Thyroid gland (tissue), 4 donors: ENCODE results near the gene STOML2. TPM values are rescaled to one million over a fixed set of nuclear protein-coding genes. Genes with fewer than 3 reads are reported as not detected.

Experiments used
- DNase-seq, 2 donors: peaks; one replicate each; pipeline ENCODE4 v3.0.0-alpha.2; 2019
- H3K27ac ChIP-seq, 3 donors: fragments of 200-600 bp; sonication (generic); 1 replicate in 2 of 3; 2 replicates in 1 of 3; pipeline ENCODE4 v1.5.1; 2016 to 2019; ENCODE audit warnings: mild to moderate bottlenecking in 1 of 3, moderate library complexity in 1 of 3
- H3K27me3 ChIP-seq: fragments of 200-600 bp; sonication (generic); one replicate; pipeline ENCODE4 v1.5.1; 2019
- H3K36me3 ChIP-seq, 2 donors: fragments of 200-600 bp; sonication (generic); one replicate each; pipeline ENCODE4 v1.5.1; 2016 to 2019
- H3K4me1 ChIP-seq, 2 donors: fragments of 200-600 bp; sonication (generic); one replicate each; pipeline ENCODE4 v1.5.1; 2017 to 2019
- H3K4me3 ChIP-seq, 3 donors: fragments of 200-600 bp; sonication (generic); replicated peaks in 1 of 3; 1 replicate in 2 of 3; 2 replicates in 1 of 3; pipeline ENCODE4 v1.5.1; 2016; ENCODE audit warnings: mild to moderate bottlenecking in 1 of 3
- H3K9me3 ChIP-seq: fragments of 200-600 bp; sonication (generic); one replicate; pipeline ENCODE4 v1.5.1; 2017
- CTCF ChIP-seq, 6 experiments: fragments of 200-600 bp in 3 of 6; fragments of 450-650 bp in 3 of 6; sonication (generic) in 3 of 6; IDR thresholded peaks; one replicate each; pipeline ENCODE4 v1.5.1; 2016 to 2019; ENCODE audit warnings: antibody characterized with exemption in 6 of 6, mild to moderate bottlenecking in 2 of 6, inconsistent platforms in 1 of 6, moderate library complexity in 1 of 6
- POLR2A ChIP-seq, 2 donors: fragments of 450-650 bp; IDR thresholded peaks; one replicate each; pipeline ENCODE4 v1.6.1; 2017; ENCODE audit warnings: antibody characterized with exemption in 2 of 2, mild to moderate bottlenecking in 2 of 2, moderate library complexity in 1 of 2
- whole genome bisulfite sequencing, 2 donors: methylation state at CpG; one replicate each; pipeline ENCODE4 v1.1.5; 2017; 5-methylcytosine and 5-hydroxymethylcytosine counted together
- intact Hi-C: fragments of 100-400 bp; cut with DNase I; formaldehyde crosslinking; loops from one replicate; pipeline ENCODE4 v1.15.1; 2023
- total RNA-seq, 4 donors: library from RNA; depleted of rRNA; stranded (reverse); fragments of >200 nt; gene quantifications; one replicate each; pipeline ENCODE4 v1.2.3, GENCODE V29; 2016

The STOML2 gene
- total RNA-seq, 4 donors from 2014 or later = 72.5 to 130 (median 99.8) TPM

GRCh38 chr9:35069020-35069419 lies 33.9 kb downstream of the STOML2 start:
- DNase-seq = no peak
- WGBS, 2 donors = 82 to 83% methylated on average over 4 of the region's 4 CpGs
- peaks cover 38 to 44% of the 10 kb centered on the region in 2 donors for H3K36me3 ChIP-seq
- intact Hi-C loops = no loop called here
- peaks cover 22 to 32% of the 10 kb centered on the region in 2 donors for H3K4me1 ChIP-seq
- no peak overlapping the region for H3K4me3 ChIP-seq
- H3K9me3 ChIP-seq = no peaks in the 10 kb centered on the region
- no peaks in the 10 kb centered on the region for H3K27me3 ChIP-seq
- H3K27ac ChIP-seq = no peak overlapping the region
- TF ChIP-seq CTCF (IDR thresholded peaks at IDR 0.05) = no peak
- TF ChIP-seq POLR2A (IDR thresholded peaks at IDR 0.05) = no peak

GRCh38 chr9:35067056-35067455 lies 35.9 kb downstream of the STOML2 start:
- H3K36me3 ChIP-seq = peaks cover 58 to 64% of the 10 kb centered on the region in 2 donors
- H3K4me3 ChIP-seq = no peak overlapping the region
- peaks cover 22 to 28% of the 10 kb centered on the region in 2 donors for H3K4me1 ChIP-seq
- H3K27ac ChIP-seq = no peak overlapping the region
- 91 to 94% methylated on average over 1 of the region's 1 CpG for WGBS, 2 donors
- intact Hi-C loops = no loop called here
- H3K27me3 ChIP-seq = no peaks in the 10 kb centered on the region
- no peak for TF ChIP-seq POLR2A (IDR thresholded peaks at IDR 0.05)
- TF ChIP-seq CTCF (IDR thresholded peaks at IDR 0.05) = no peak
- DNase-seq = no peak
- no peaks in the 10 kb centered on the region for H3K9me3 ChIP-seq

GRCh38 chr9:35060548-35061207 lies 42.3 kb downstream of the STOML2 start:
- peaks cover 98% of the 10 kb centered on the region in 2 donors for H3K36me3 ChIP-seq
- TF ChIP-seq CTCF (IDR thresholded peaks at IDR 0.05) (no peak), POLR2A (IDR thresholded peaks at IDR 0.05) (no peak)
- no peaks in the 10 kb centered on the region for H3K4me1 ChIP-seq
- H3K27ac ChIP-seq = no peak overlapping the region
- intact Hi-C loops = no loop called here
- 91 to 96% methylated on average over 11 of the region's 11 CpGs for WGBS, 2 donors
- no peaks in the 10 kb centered on the region for H3K9me3 ChIP-seq
- DNase-seq = no peak
- no peak overlapping the region for H3K4me3 ChIP-seq
- no peaks in the 10 kb centered on the region for H3K27me3 ChIP-seq

- no peak for DNase-seq
Measured at GRCh38 chr9:35059438-35059837, 43.5 kb downstream of the STOML2 start.

More at GRCh38 chr9:35059438-35059837, 43.5 kb downstream of the STOML2 start:
- Histone ChIP-seq H3K27ac (no peak overlapping the region), H3K4me3 (no peak overlapping the region), H3K4me1 (no peaks in the 10 kb centered on the region), H3K27me3 (no peaks in the 10 kb centered on the region), H3K9me3 (no peaks in the 10 kb centered on the region), H3K36me3 (peaks cover 91 to 96% of the 10 kb centered on the region in 2 donors)
- WGBS, 2 donors = 94 to 95% methylated on average over 10 of the region's 10 CpGs
- intact Hi-C loops = no loop called here
- TF ChIP-seq CTCF (IDR thresholded peaks at IDR 0.05) (no peak), POLR2A (IDR thresholded peaks at IDR 0.05) (no peak)
